HUES6 (cell line): ENCODE data around the gene TRMT61A.

Source experiments
- H3K27ac ChIP-seq: 2 replicates; pipeline ENCODE4 v1.7.0; 2013; ENCODE audit warnings: low read depth, mild to moderate bottlenecking, low read length, inconsistent platforms
- H3K27me3 ChIP-seq: 2 replicates; pipeline ENCODE4 v1.6.1; 2013; ENCODE audit warnings: low read length; ENCODE audit not compliant: control insufficient read depth, insufficient read depth
- H3K36me3 ChIP-seq: 2 replicates; pipeline ENCODE4 v1.6.1; 2013; ENCODE audit warnings: low read length; ENCODE audit not compliant: control insufficient read depth, insufficient read depth
- H3K4me1 ChIP-seq: 2 replicates; pipeline ENCODE4 v1.6.1; 2013; ENCODE audit warnings: low read length; ENCODE audit not compliant: control insufficient read depth, insufficient read depth
- H3K4me3 ChIP-seq: 2 replicates; pipeline ENCODE4 v1.5.1; 2013; ENCODE audit warnings: low read depth, low read length
- H3K9ac ChIP-seq: one replicate; pipeline ENCODE4 v1.6.1; 2013; ENCODE audit warnings: mild to moderate bottlenecking, low read length
- H3K9me3 ChIP-seq: 2 replicates; pipeline ENCODE4 v1.6.1; 2013; ENCODE audit warnings: low read depth, low read length; ENCODE audit not compliant: control insufficient read depth, insufficient read depth

TRMT61A gene

GRCh38 chr14:103539056-103539825 lies 10.2 kb downstream of the TRMT61A start:
- Histone ChIP-seq H3K4me3 (no peak overlapping the region), H3K4me1 (peaks cover 34% of the 10 kb centered on the region), H3K9ac (no peak overlapping the region)

GRCh38 chr14:103540821-103541708 lies 12.1 kb downstream of the TRMT61A start:
- Histone ChIP-seq H3K27me3 (no peaks in the 10 kb centered on the region), H3K9me3 (no peaks in the 10 kb centered on the region), H3K4me1 (peaks cover 39% of the 10 kb centered on the region), H3K27ac (no peak overlapping the region), H3K9ac (no peak overlapping the region), H3K36me3 (no peaks in the 10 kb centered on the region), H3K4me3 (no peak overlapping the region)

More at GRCh38 chr14:103539056-103539825, 10.2 kb downstream of the TRMT61A start:
- Histone ChIP-seq H3K36me3 (peaks cover 15% of the 10 kb centered on the region), H3K27ac (no peak overlapping the region), H3K27me3 (no peaks in the 10 kb centered on the region), H3K9me3 (no peaks in the 10 kb centered on the region)

GRCh38 chr14:103541709-103542604 lies 13.0 kb downstream of the TRMT61A start:
- Histone ChIP-seq H3K9ac (peak overlapping the region; percentile 84), H3K27me3 (no peaks in the 10 kb centered on the region), H3K27ac (peak overlapping the region; percentile 97), H3K9me3 (no peaks in the 10 kb centered on the region), H3K4me3 (peak overlapping the region; percentile 54), H3K4me1 (peaks cover 39% of the 10 kb centered on the region), H3K36me3 (no peaks in the 10 kb centered on the region)

- H3K4me1 ChIP-seq, result peaks cover 39% of the 10 kb centered on the region
- H3K4me3 ChIP-seq, result peak overlapping the region; percentile 54
- peak overlapping the region; percentile 97 for H3K27ac ChIP-seq
- no peaks in the 10 kb centered on the region for H3K27me3 ChIP-seq
- no peaks in the 10 kb centered on the region for H3K36me3 ChIP-seq
- H3K9me3 ChIP-seq, result no peaks in the 10 kb centered on the region
- H3K9ac ChIP-seq, result peak overlapping the region; percentile 84
These were observed 13.7 kb downstream of the TRMT61A start for GRCh38 chr14:103542605-103543088.

- H3K9me3 ChIP-seq, result no peaks in the 10 kb centered on the region
- H3K9ac ChIP-seq, result peak overlapping the region; percentile 9
- no peaks in the 10 kb centered on the region for H3K27me3 ChIP-seq
- no peaks in the 10 kb centered on the region for H3K36me3 ChIP-seq
- peaks cover 39% of the 10 kb centered on the region for H3K4me1 ChIP-seq
- 0 out of 2 replicates have a peak overlapping the region, but pooled peaks have one; percentile 54 for H3K4me3 ChIP-seq
- H3K27ac ChIP-seq, result peak overlapping the region; percentile 97
These were observed 14.1 kb downstream of the TRMT61A start for GRCh38 chr14:103543140-103543539.

GRCh38 chr14:103543721-103544387 lies 14.9 kb downstream of the TRMT61A start:
- Histone ChIP-seq H3K9me3 (no peaks in the 10 kb centered on the region), H3K9ac (peak overlapping the region; percentile 9), H3K36me3 (no peaks in the 10 kb centered on the region), H3K4me3 (no peak overlapping the region), H3K27me3 (no peaks in the 10 kb centered on the region), H3K4me1 (peaks cover 39% of the 10 kb centered on the region), H3K27ac (peak overlapping the region; percentile 97; the same call in 1 of the 2 replicates)

GRCh38 chr14:103544388-103545218 lies 15.6 kb downstream of the TRMT61A start:
- Histone ChIP-seq H3K27me3 (no peaks in the 10 kb centered on the region), H3K36me3 (no peaks in the 10 kb centered on the region), H3K9ac (no peak overlapping the region), H3K9me3 (no peaks in the 10 kb centered on the region), H3K4me1 (peaks cover 39% of the 10 kb centered on the region), H3K27ac (no peak overlapping the region), H3K4me3 (no peak overlapping the region)

GRCh38 chr14:103545219-103545914 lies 16.4 kb downstream of the TRMT61A start:
- H3K27me3 ChIP-seq, result no peaks in the 10 kb centered on the region
- no peaks in the 10 kb centered on the region for H3K36me3 ChIP-seq
- H3K9ac ChIP-seq, result no peak overlapping the region
- peaks cover 37% of the 10 kb centered on the region for H3K4me1 ChIP-seq
- H3K27ac ChIP-seq, result no peak overlapping the region
- H3K9me3 ChIP-seq, result no peaks in the 10 kb centered on the region
- H3K4me3 ChIP-seq, result no peak overlapping the region

- peaks cover 34% of the 10 kb centered on the region for H3K4me1 ChIP-seq
- H3K9me3 ChIP-seq, result no peaks in the 10 kb centered on the region
- no peaks in the 10 kb centered on the region for H3K36me3 ChIP-seq
- H3K9ac ChIP-seq, result no peak overlapping the region
- no peak overlapping the region for H3K27ac ChIP-seq
- no peaks in the 10 kb centered on the region for H3K27me3 ChIP-seq
- H3K4me3 ChIP-seq, result no peak overlapping the region
These were observed 17.1 kb downstream of the TRMT61A start for GRCh38 chr14:103545915-103546651.
